Transverse colon (tissue), 4 donors: Measurements from ENCODE around the gene YWHAQ. TPM values are rescaled to one million over a fixed set of nuclear protein-coding genes. Genes with fewer than 3 reads are reported as not detected.

Experiments
- DNase-seq: peaks from one replicate; pipeline ENCODE4 v3.0.0-alpha.2; 2019
- H3K27ac ChIP-seq, 4 donors: fragments of 200-600 bp; sonication (generic); 2 replicates each; pipeline ENCODE4 v1.5.1; 2016 to 2018; ENCODE audit warnings: inconsistent platforms in 4 of 4
- H3K27me3 ChIP-seq: fragments of 200-600 bp; sonication (generic); 2 replicates; pipeline ENCODE4 v1.5.1; 2017; ENCODE audit warnings: inconsistent platforms
- H3K36me3 ChIP-seq, 4 donors: fragments of 200-600 bp; sonication (generic); 2 replicates each; pipeline ENCODE4 v1.5.1; 2017 to 2019; ENCODE audit warnings: inconsistent platforms in 4 of 4
- H3K4me1 ChIP-seq, 4 donors: fragments of 200-600 bp; sonication (generic); 2 replicates each; pipeline ENCODE4 v1.5.1; 2017 to 2020; ENCODE audit warnings: inconsistent platforms in 4 of 4
- H3K4me3 ChIP-seq, 4 donors: fragments of 200-600 bp; sonication (generic); 1 replicate in 1 of 4; 2 replicates in 3 of 4; pipeline versions ENCODE4 v1.5.1 to v1.6.1; 2017 to 2019; ENCODE audit warnings: inconsistent platforms in 4 of 4
- H3K9me3 ChIP-seq, 2 donors: fragments of 200-600 bp; sonication (generic); 2 replicates each; pipeline ENCODE4 v1.5.1; 2017 to 2019; ENCODE audit warnings: inconsistent platforms in 2 of 2
- CTCF ChIP-seq, 5 experiments: fragments of 200-600 bp in 3 of 5; fragments of 450-650 bp in 2 of 5; sonication (generic) in 3 of 5; IDR thresholded peaks; 1 replicate in 2 of 5; 2 replicates in 3 of 5; pipeline ENCODE4 v1.5.1; 2016 to 2017; ENCODE audit warnings: antibody characterized with exemption in 5 of 5, inconsistent platforms in 3 of 5, mild to moderate bottlenecking in 2 of 5, moderate library complexity in 1 of 5
- EP300 ChIP-seq: sonication (generic); formaldehyde crosslinking; IDR thresholded peaks from one replicate; pipeline ENCODE4 v1.6.1; 2017; ENCODE audit warnings: antibody characterized with exemption, low read depth
- POLR2A ChIP-seq: fragments of 450-650 bp; IDR thresholded peaks from one replicate; pipeline ENCODE4 v1.6.1; 2016; ENCODE audit warnings: antibody characterized with exemption, mild to moderate bottlenecking, moderate library complexity
- POLR2AphosphoS5 ChIP-seq, 3 donors: sonication (generic); formaldehyde crosslinking; IDR thresholded peaks; one replicate each; pipeline ENCODE4 v1.6.1; 2016; ENCODE audit warnings: antibody characterized with exemption in 3 of 3
- WGBS, 2 donors: methylation state at CpG; one replicate each; pipeline ENCODE4 v1.1.5; 2018; ENCODE audit warnings: low coverage in 1 of 2; 5-methylcytosine and 5-hydroxymethylcytosine counted together
- in situ Hi-C, 4 donors: fragments of 200-750 bp; cut with MboI; loops; one replicate each; pipeline versions ENCODE4 v1.15.0 to v1.15.1; 2017; ENCODE audit warnings: low sequenced_read_pairs in 3 of 4, low pct_ligation_motif_present in 1 of 4, low pct_unique_long_range_greater_than_20kb in 1 of 4
- intact Hi-C: fragments of 100-400 bp; cut with DNase I; formaldehyde crosslinking; loops from one replicate; pipeline ENCODE4 v1.15.1; 2023; ENCODE audit warnings: low total_unique reads
- total RNA-seq, 4 donors: library from RNA; depleted of rRNA; stranded (reverse); fragments of >200 nt; gene quantifications; one replicate each; pipeline ENCODE4 v1.1.0, GENCODE V29; 2016

Gene YWHAQ
- total RNA-seq, 4 donors from 2014 or later, result 84.0 to 189 (median 145) TPM

DNA sequence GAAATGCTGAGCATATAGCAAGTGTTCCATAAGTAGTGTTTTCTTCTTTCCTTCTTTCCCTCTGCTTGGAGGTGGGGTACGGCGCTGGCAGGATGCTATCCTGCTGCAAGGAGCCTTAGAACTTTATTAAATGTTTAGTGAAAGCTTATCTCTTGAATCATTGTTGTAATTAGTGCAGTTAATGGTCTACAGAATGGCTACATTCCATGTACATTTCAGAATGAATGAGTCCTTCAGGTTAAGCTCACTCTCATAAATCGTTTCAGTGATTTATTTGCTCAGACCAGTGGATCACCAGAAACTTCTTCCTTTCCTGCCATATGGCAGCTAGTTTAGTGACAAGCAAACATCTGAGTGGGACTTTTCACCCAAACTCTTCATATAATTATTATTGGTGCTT is 3.3 kb upstream of the YWHAQ start:
- peaks cover 3 to 24% (median 11%) of the 10 kb centered on the region in 4 donors for H3K4me1 ChIP-seq
- intact Hi-C loops (loop anchor here (5.0 kb wide), 1 partner anchor 77 kb away; the partner anchor contains the start of gene ADAM17), in situ Hi-C loops (loop anchor here in 1 of 4 donors (10.0 kb wide), 1 partner anchor 79 kb away; the partner anchor contains the start of gene ADAM17)
- DNase-seq, result no peak
- H3K4me3 ChIP-seq, result no peak overlapping the region
- TF ChIP-seq POLR2AphosphoS5 (IDR thresholded peaks at IDR 0.05) (no peak), CTCF (IDR thresholded peaks at IDR 0.05) (no peak), EP300 (no peak), POLR2A (no peak)
- no peak overlapping the region for H3K27ac ChIP-seq
- H3K36me3 ChIP-seq, result no peaks in the 10 kb centered on the region
- 76 to 85% methylated on average over 3 of the region's 3 CpGs for WGBS, 2 donors
- H3K27me3 ChIP-seq, result no peaks in the 10 kb centered on the region
- H3K9me3 ChIP-seq, result no peaks in the 10 kb centered on the region

- Histone ChIP-seq H3K4me3 (no peak overlapping the region), H3K4me1 (peaks cover 10 to 33% (median 28%) of the 10 kb centered on the region in 4 donors), H3K27me3 (no peaks in the 10 kb centered on the region), H3K27ac (peak overlapping the region in 2 of 4 donors; percentile 95 to 96), H3K36me3 (peaks cover 0 to 8% (median 0%) of the 10 kb centered on the region in 4 donors), H3K9me3 (no peaks in the 10 kb centered on the region)
- WGBS, 2 donors, result 66 to 91% methylated on average over 2 to 13 of the region's 13 CpGs
- in situ Hi-C loops, result loop anchor here in 1 of 4 donors (10.0 kb wide), 1 partner anchor 77 kb away; the partner anchor contains the start of gene ADAM17
- TF ChIP-seq POLR2A (no peak), EP300 (no peak), POLR2AphosphoS5 (IDR thresholded peaks at IDR 0.05) (no peak), CTCF (IDR thresholded peaks at IDR 0.05) (no peak)
- intact Hi-C loops, result loop anchor here (5.0 kb wide), 1 partner anchor 75 kb away; the partner anchor contains the start of gene ADAM17
- no peak for DNase-seq
Observed at GRCh38 chr2:9631878-9632700, 1.3 kb upstream of the YWHAQ start.

DNA sequence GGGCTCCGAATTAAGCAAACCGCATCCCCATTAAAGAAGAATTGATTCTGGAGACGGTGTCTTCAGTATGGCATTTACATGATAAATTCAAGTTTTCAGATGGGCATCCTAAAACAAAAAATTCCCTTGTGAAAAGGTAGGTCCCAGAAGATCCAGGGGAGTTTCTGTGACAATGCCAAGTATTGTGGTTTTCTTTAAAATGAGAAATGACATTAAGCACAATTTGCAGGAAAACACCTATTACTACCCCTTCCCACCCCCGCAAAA is 689 bp upstream of the YWHAQ start:
- intact Hi-C loops (loop anchor here (5.0 kb wide), 1 partner anchor 74 kb away; the partner anchor contains the start of gene ADAM17), in situ Hi-C loops (loop anchor here in 1 of 4 donors (10.0 kb wide), 1 partner anchor 77 kb away; the partner anchor contains the start of gene ADAM17)
- Histone ChIP-seq H3K9me3 (no peaks in the 10 kb centered on the region), H3K27ac (peak overlapping the region; percentile 92 to 97 (median 96)), H3K4me1 (peaks cover 10 to 39% (median 31%) of the 10 kb centered on the region in 4 donors), H3K4me3 (peak overlapping the region in 3 of 4 donors; percentile 58 to 96 (median 63)), H3K36me3 (peaks cover 0 to 8% (median 0%) of the 10 kb centered on the region in 4 donors), H3K27me3 (no peaks in the 10 kb centered on the region)
- DNase-seq, result no peak
- WGBS, 2 donors, result 12 to 36% methylated on average over 3 to 4 of the region's 4 CpGs
- TF ChIP-seq POLR2A, result no peak
- no peak for TF ChIP-seq CTCF (IDR thresholded peaks at IDR 0.05)
- TF ChIP-seq POLR2AphosphoS5 (IDR thresholded peaks at IDR 0.05), result no peak
- TF ChIP-seq EP300, result no peak

DNA sequence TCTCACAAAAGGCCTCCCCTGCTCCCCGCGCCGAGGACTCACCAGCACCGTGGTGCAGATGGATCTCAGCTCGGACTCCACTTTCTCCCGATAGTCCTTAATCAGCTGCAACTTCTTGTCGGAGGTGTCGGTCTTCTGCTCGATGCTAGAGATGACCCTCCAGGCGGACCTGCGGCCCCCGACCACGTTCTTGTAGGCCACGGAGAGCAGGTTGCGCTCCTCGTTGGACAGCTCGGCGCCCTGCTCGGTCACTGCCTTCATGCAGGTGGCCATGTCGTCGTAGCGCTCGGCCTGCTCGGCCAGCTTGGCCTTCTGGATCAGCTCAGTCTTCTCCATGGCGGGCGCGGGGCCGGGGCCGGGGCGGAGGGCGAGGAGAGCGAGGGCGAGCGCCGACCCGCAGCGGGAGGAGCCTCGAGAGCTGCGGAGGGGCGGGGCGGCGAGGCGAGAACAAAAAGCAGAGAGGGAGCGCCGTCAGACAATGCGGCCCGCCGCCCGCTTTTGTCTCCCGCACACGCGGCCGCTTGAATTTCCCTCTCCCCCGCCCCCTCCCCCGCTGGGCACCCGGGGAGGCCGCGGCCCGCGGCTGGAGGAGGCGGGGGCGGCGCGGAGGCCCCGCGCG is 571 bp downstream of the YWHAQ start:
- Histone ChIP-seq H3K4me1 (peaks cover 18 to 49% (median 36%) of the 10 kb centered on the region in 4 donors), H3K36me3 (peaks cover 0 to 8% (median 0%) of the 10 kb centered on the region in 4 donors), H3K27me3 (no peaks in the 10 kb centered on the region), H3K9me3 (no peaks in the 10 kb centered on the region), H3K27ac (peak overlapping the region; percentile 92 to 97 (median 96)), H3K4me3 (peak overlapping the region; percentile 58 to 96 (median 79))
- WGBS, 2 donors, result 1% methylated on average over 44 of the region's 67 CpGs; no CpG with 5 or more reads in 1 of the 2 donors
- in situ Hi-C loops (loop anchor here in 1 of 4 donors (10.0 kb wide), 1 partner anchor 75 kb away; the partner anchor contains the start of gene ADAM17), intact Hi-C loops (loop anchor here (5.0 kb wide), 1 partner anchor 73 kb away; the partner anchor contains the start of gene ADAM17)
- DNase-seq, result peak; percentile 83
- peak; percentile 1 to 6 (median 3) for TF ChIP-seq POLR2AphosphoS5 (IDR thresholded peaks at IDR 0.05)
- TF ChIP-seq CTCF (IDR thresholded peaks at IDR 0.05), result no peak
- TF ChIP-seq EP300, result no peak
- no peak for TF ChIP-seq POLR2A
